CD14-positive monocyte (primary cell): ENCODE results near the gene SLC9A7. TPM values are rescaled to one million over a fixed set of nuclear protein-coding genes. Genes with fewer than 3 reads are reported as not detected.

Experiments used
- DNase-seq, 3 donors: peaks; one replicate each; pipeline ENCODE4 v3.0.0-alpha.2; 2011 to 2022
- H2AFZ ChIP-seq: 2 replicates; pipeline ENCODE4 v1.6.0; 2012; ENCODE audit warnings: mild to moderate bottlenecking, low read depth, low read length, inconsistent platforms; ENCODE audit not compliant: insufficient read depth, poor library complexity, severe bottlenecking
- H3K27ac ChIP-seq, 2 donors: 1 replicate in 1 of 2; 2 replicates in 1 of 2; pipeline ENCODE4 v1.5.1; 2012 to 2013; ENCODE audit warnings: low read length in 2 of 2, control low read depth in 1 of 2, inconsistent platforms in 1 of 2, low read depth in 1 of 2, mild to moderate bottlenecking in 1 of 2
- H3K27me3 ChIP-seq, 2 donors: one replicate each; pipeline versions ENCODE4 v1.6.0 to v1.6.1; 2011 to 2013; ENCODE audit warnings: low read length in 2 of 2; ENCODE audit not compliant: control insufficient read depth in 2 of 2, insufficient read depth in 2 of 2
- H3K36me3 ChIP-seq, 2 donors: replicated peaks in 1 of 2; 1 replicate in 1 of 2; 2 replicates in 1 of 2; pipeline versions ENCODE4 v1.5.1 to v1.6.1; 2012 to 2013; ENCODE audit warnings: low read length in 2 of 2, control low read depth in 1 of 2, inconsistent platforms in 1 of 2, mild to moderate bottlenecking in 1 of 2; ENCODE audit not compliant: insufficient read depth in 2 of 2, control insufficient read depth in 1 of 2
- H3K4me1 ChIP-seq, 2 donors: 1 replicate in 1 of 2; 2 replicates in 1 of 2; pipeline versions ENCODE4 v1.5.1 to v1.6.1; 2012 to 2013; ENCODE audit warnings: low read length in 2 of 2, control low read depth in 1 of 2, inconsistent platforms in 1 of 2, mild to moderate bottlenecking in 1 of 2, moderate library complexity in 1 of 2; ENCODE audit not compliant: insufficient read depth in 2 of 2, control insufficient read depth in 1 of 2
- H3K4me2 ChIP-seq: replicated peaks from 2 replicates; pipeline ENCODE3; 2012; ENCODE audit warnings: low read length, moderate library complexity, mild to moderate bottlenecking; ENCODE audit not compliant: poor library complexity, severe bottlenecking; ENCODE audit errors: extremely low read depth
- H3K4me3 ChIP-seq, 3 experiments: fragments of 200-600 bp in 1 of 3; sonication (generic) in 1 of 3; replicated peaks in 1 of 3; 1 replicate in 2 of 3; 2 replicates in 1 of 3; pipeline ENCODE4 v1.5.1; 2011 to 2013; ENCODE audit warnings: low read length in 3 of 3, mild to moderate bottlenecking in 3 of 3, control low read depth in 2 of 3, low read depth in 2 of 3, inconsistent platforms in 1 of 3, moderate library complexity in 1 of 3
- H3K79me2 ChIP-seq: 2 replicates; pipeline ENCODE4 v1.6.0; 2012; ENCODE audit warnings: mild to moderate bottlenecking, control low read depth, inconsistent platforms, low read length, moderate library complexity; ENCODE audit not compliant: insufficient read depth
- H3K9ac ChIP-seq: 2 replicates; pipeline ENCODE4 v1.6.0; 2017; ENCODE audit warnings: low read length, mild to moderate bottlenecking; ENCODE audit not compliant: insufficient read depth, poor library complexity, severe bottlenecking
- H3K9me3 ChIP-seq, 2 donors: replicated peaks in 1 of 2; 1 replicate in 1 of 2; 2 replicates in 1 of 2; pipeline versions ENCODE4 v1.5.1 to v1.6.1; 2012 to 2013; ENCODE audit warnings: low read length in 2 of 2, control low read depth in 1 of 2; ENCODE audit not compliant: control insufficient read depth in 1 of 2, insufficient read depth in 1 of 2
- H4K20me1 ChIP-seq: 2 replicates; pipeline ENCODE4 v1.6.0; 2012; ENCODE audit warnings: mild to moderate bottlenecking, low read length, control low read depth, moderate library complexity; ENCODE audit not compliant: insufficient read depth
- H3K27ac Mint-ChIP-seq, 7 donors: one replicate each; pipeline ENCODE4 v1.8.0; 2020; ENCODE audit warnings: mild to moderate bottlenecking in 7 of 7, mixed read lengths in 7 of 7, moderate library complexity in 6 of 7, inconsistent platforms in 2 of 7
- H3K27me3 Mint-ChIP-seq, 3 donors: one replicate each; pipeline ENCODE4 v1.8.0; 2021 to 2022; ENCODE audit warnings: low read depth in 3 of 3, mild to moderate bottlenecking in 3 of 3, mixed read lengths in 3 of 3, moderate library complexity in 3 of 3, inconsistent platforms in 1 of 3
- H3K36me3 Mint-ChIP-seq, 2 donors: one replicate each; pipeline ENCODE4 v1.8.0; 2020; ENCODE audit warnings: mixed read lengths in 2 of 2, inconsistent platforms in 1 of 2, mild to moderate bottlenecking in 1 of 2
- H3K4me1 Mint-ChIP-seq: one replicate; pipeline ENCODE4 v1.8.0; 2020; ENCODE audit warnings: mild to moderate bottlenecking, mixed read lengths
- H3K4me3 Mint-ChIP-seq, 2 donors: one replicate each; pipeline ENCODE4 v1.8.0; 2020; ENCODE audit warnings: mild to moderate bottlenecking in 2 of 2, mixed read lengths in 2 of 2, moderate library complexity in 1 of 2
- H3K9me3 Mint-ChIP-seq, 7 donors: one replicate each; pipeline ENCODE4 v1.8.0; 2020 to 2022; ENCODE audit warnings: mixed read lengths in 7 of 7, mild to moderate bottlenecking in 6 of 7, moderate library complexity in 6 of 7, inconsistent platforms in 2 of 7
- WGBS: methylation state at CpG from one replicate; pipeline ENCODE4 v1.1.5; 2013; ENCODE audit warnings: missing lambda C conversion rate; ENCODE audit not compliant: insufficient coverage; 5-methylcytosine and 5-hydroxymethylcytosine counted together
- intact Hi-C, 2 donors: fragments of 100-400 bp; cut with micrococcal nuclease; formaldehyde crosslinking; loops; one replicate each; pipeline versions ENCODE4 v1.15.0 to v1.15.1; 2023
- polyA plus RNA-seq, 3 donors: library from polyadenylated mRNA; depleted of rRNA in 1 of 3; unstranded in 2 of 3; stranded (reverse) in 1 of 3; fragments of 300-500 nt in 2 of 3; fragments of >200 nt in 1 of 3; fragmentation: Illumina TruSeq in 2 of 3; gene quantifications; 1 replicate in 2 of 3; 2 replicates in 1 of 3; pipeline ENCODE4 v1.2.3, GENCODE V29; 2012 to 2021
- TF ChIP-seq, protein P1 (sequence below): fragments of 200-600 bp; IDR thresholded peaks from one replicate; pipeline ENCODE4 v1.8.0; 2022; ENCODE audit warnings: antibody characterized with exemption, mild to moderate bottlenecking

SLC9A7 gene
- polyA plus RNA-seq, 3 donors, result 0.73 to 2.0 (median 1.0) TPM

DNA sequence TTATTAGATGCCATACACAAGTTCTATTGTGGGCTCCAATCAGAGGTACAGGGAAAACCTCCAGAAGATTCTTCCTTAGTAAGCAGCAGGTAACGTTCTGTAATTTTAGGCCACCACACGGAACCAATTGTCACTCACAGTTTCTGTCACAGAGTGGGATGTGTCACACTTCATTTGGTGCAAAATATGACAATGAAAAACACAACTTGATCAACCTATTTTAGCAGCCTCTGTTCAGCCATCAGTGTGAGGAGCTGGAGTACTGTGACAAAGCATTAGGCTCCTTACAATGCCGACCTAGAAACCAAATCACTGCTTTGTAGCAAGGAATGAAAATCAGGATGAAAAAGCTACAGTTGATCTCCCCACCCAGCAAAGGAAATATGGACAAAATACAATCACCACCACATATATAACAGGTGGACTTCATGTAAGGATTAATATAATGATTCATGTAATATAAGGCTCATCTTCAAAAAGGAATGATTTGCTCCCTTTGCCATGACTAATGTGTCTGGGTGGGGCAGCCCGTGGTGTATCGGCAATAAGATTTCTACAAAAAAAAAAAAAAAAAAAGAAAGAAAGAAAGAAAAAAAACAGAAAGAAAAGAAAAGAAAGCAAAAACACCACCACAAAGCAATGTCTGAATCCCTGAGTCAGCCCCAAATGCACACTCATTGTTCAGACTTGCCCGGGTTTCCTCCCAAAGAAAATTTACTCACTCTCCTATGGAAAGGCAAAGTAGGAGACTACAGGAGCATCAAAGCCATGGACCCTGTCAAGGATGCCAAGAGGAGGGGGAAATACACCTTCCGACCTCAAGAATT lies 36.0 kb downstream of the SLC9A7 start:
- DNase-seq, result no peak
- intact Hi-C loops, result no loop called here
- Histone ChIP-seq H3K4me2 (no peak overlapping the region), H3K79me2 (no peaks in the 10 kb centered on the region), H4K20me1 (no peaks in the 10 kb centered on the region), H3K9me3 (no peaks in the 10 kb centered on the region), H2AFZ (no peak overlapping the region), H3K27ac (no peak overlapping the region), H3K4me1 (no peaks in the 10 kb centered on the region), H3K27me3 (peaks cover 0 to 2% of the 10 kb centered on the region in 2 donors), H3K36me3 (no peaks in the 10 kb centered on the region), H3K4me3 (no peak overlapping the region), H3K9ac (no peak overlapping the region)
- H3K4me3 Mint-ChIP-seq, result no peak overlapping the region
- no peak overlapping the region for H3K27ac Mint-ChIP-seq
- H3K9me3 Mint-ChIP-seq, result peaks cover 0 to under 1% (median 0%) of the 10 kb centered on the region in 7 donors
- H3K4me1 Mint-ChIP-seq, result no peaks in the 10 kb centered on the region
- H3K27me3 Mint-ChIP-seq, result peaks cover 0 to 7% (median 1%) of the 10 kb centered on the region in 3 donors
- H3K36me3 Mint-ChIP-seq, result no peaks in the 10 kb centered on the region
- WGBS, result no CpG with 5 or more reads among the region's 7 CpGs
- TF ChIP-seq, protein P1, sequence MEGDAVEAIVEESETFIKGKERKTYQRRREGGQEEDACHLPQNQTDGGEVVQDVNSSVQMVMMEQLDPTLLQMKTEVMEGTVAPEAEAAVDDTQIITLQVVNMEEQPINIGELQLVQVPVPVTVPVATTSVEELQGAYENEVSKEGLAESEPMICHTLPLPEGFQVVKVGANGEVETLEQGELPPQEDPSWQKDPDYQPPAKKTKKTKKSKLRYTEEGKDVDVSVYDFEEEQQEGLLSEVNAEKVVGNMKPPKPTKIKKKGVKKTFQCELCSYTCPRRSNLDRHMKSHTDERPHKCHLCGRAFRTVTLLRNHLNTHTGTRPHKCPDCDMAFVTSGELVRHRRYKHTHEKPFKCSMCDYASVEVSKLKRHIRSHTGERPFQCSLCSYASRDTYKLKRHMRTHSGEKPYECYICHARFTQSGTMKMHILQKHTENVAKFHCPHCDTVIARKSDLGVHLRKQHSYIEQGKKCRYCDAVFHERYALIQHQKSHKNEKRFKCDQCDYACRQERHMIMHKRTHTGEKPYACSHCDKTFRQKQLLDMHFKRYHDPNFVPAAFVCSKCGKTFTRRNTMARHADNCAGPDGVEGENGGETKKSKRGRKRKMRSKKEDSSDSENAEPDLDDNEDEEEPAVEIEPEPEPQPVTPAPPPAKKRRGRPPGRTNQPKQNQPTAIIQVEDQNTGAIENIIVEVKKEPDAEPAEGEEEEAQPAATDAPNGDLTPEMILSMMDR, result no peak

DNA sequence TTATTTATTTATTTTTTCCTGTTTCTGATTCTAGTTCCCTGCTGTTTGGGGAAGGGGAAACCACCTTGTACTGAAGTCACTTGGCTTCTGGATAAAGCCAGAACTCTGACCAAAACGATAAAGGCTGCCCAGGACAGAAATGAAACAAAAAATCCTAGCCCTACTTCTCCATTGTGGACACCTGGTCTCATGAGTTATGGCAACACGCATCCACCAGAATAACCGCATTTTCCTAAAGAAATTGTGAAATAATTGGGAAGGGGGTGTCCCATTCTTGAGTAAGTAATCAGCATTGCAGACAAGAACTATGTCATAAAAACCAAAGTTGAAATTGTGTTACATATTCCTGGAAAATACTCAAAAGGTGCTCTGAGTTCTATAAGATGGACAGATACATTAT lies 42.1 kb downstream of the SLC9A7 start:
- peaks cover 33% of the 10 kb centered on the region for H3K4me1 Mint-ChIP-seq
- H2AFZ ChIP-seq, result no peak overlapping the region

More for the DNA sequence above, 42.1 kb downstream of the SLC9A7 start:
- intact Hi-C loops, result no loop called here
- Histone ChIP-seq H3K9ac (no peak overlapping the region), H3K79me2 (no peaks in the 10 kb centered on the region), H4K20me1 (no peaks in the 10 kb centered on the region), H3K4me1 (peaks cover 19 to 23% of the 10 kb centered on the region in 2 donors), H3K4me3 (no peak overlapping the region), H3K9me3 (no peaks in the 10 kb centered on the region), H3K27me3 (peaks cover 0 to 2% of the 10 kb centered on the region in 2 donors), H3K36me3 (no peaks in the 10 kb centered on the region), H3K27ac (no peak overlapping the region), H3K4me2 (no peak overlapping the region)
- H3K4me3 Mint-ChIP-seq, result no peak overlapping the region
- peaks cover 0 to 6% (median 3%) of the 10 kb centered on the region in 7 donors for H3K9me3 Mint-ChIP-seq
- WGBS, result no CpG with 5 or more reads among the region's 3 CpGs
- TF ChIP-seq, protein P1, result no peak
- no peak overlapping the region for H3K27ac Mint-ChIP-seq
- peaks cover 0 to 8% (median 1%) of the 10 kb centered on the region in 3 donors for H3K27me3 Mint-ChIP-seq
- DNase-seq, result peak in 1 of 3 donors; percentile 32
- no peaks in the 10 kb centered on the region for H3K36me3 Mint-ChIP-seq
